Spinal cord (tissue), 10 donors: ENCODE measurements around the gene IMMP2L. TPM values are rescaled to one million over a fixed set of nuclear protein-coding genes. Genes with fewer than 3 reads are reported as not detected.
A peak's percentile ranks its signal among the peaks of the same experiment; 100 is the strongest.
"Not testable (repeated sequence)": the region's sequence is repeated elsewhere in the genome, so short reads cannot be mapped to it uniquely, and the experiment has no call there.

Experiments used
- DNase-seq, 6 donors: peaks; one replicate each; pipeline versions ENCODE4 v3.0.0 to v3.0.0-alpha.2; 2013 to 2015; ENCODE audit warnings: low spot score in 6 of 6, low read depth in 4 of 6
- H3K27ac ChIP-seq: one replicate; pipeline ENCODE4 v1.5.1; 2013; ENCODE audit warnings: low read depth, low read length, control low read depth
- H3K27me3 ChIP-seq: one replicate; pipeline ENCODE4 v1.6.1; 2013; ENCODE audit warnings: low read length; ENCODE audit not compliant: control insufficient read depth, insufficient read depth
- H3K36me3 ChIP-seq: one replicate; pipeline ENCODE4 v1.6.1; 2013; ENCODE audit warnings: low read length; ENCODE audit not compliant: control insufficient read depth, insufficient read depth
- H3K4me1 ChIP-seq: one replicate; pipeline ENCODE4 v1.6.1; 2013; ENCODE audit warnings: low read length; ENCODE audit not compliant: control insufficient read depth, insufficient read depth
- H3K4me3 ChIP-seq: one replicate; pipeline ENCODE4 v1.5.1; 2013; ENCODE audit warnings: low read depth, low read length, control low read depth
- H3K9me3 ChIP-seq: one replicate; pipeline ENCODE4 v1.6.1; 2013; ENCODE audit warnings: low read length; ENCODE audit not compliant: control insufficient read depth, insufficient read depth
- WGBS: methylation state at CpG from one replicate; pipeline ENCODE4 v1.1.5; 2013; ENCODE audit warnings: missing lambda C conversion rate; ENCODE audit not compliant: insufficient coverage; 5-methylcytosine and 5-hydroxymethylcytosine counted together
- long read RNA-seq, 4 donors: transcript quantifications; one replicate each; lab custom pipeline, GENCODE V29; 2026
- polyA plus RNA-seq, 2 donors: library from polyadenylated mRNA; unstranded; fragments of 120-200 nt; gene quantifications; one replicate each; pipeline ENCODE4 v1.2.1, GENCODE V29; 2013; ENCODE audit not compliant: insufficient read length in 2 of 2
- total RNA-seq, 2 donors: library from RNA; depleted of rRNA in 1 of 2; stranded (reverse); fragments of 120-200 nt in 1 of 2; fragments of >200 nt in 1 of 2; gene quantifications; one replicate each; pipeline versions ENCODE4 v1.2.3 to v1.2.4, GENCODE V29; 2013 to 2014
- donor health status: healthy.

Gene IMMP2L
- total RNA-seq (10 to 100 TPM; 17.9 to 26.8 TPM), polyA plus RNA-seq (10 to 100 TPM; 14.8 to 16.8 TPM)
- long read RNA-seq, donor 1, partial matches to known transcripts: 47 of 84 reads
- long read RNA-seq, donor 1, other reads (novel, unspliced or antisense): 37 of 84 reads
- long read RNA-seq, donor 2: 0 reads
- long read RNA-seq, donor 3, partial matches to known transcripts: 30 of 53 reads
- long read RNA-seq, donor 3, other reads (novel, unspliced or antisense): 23 of 53 reads
- long read RNA-seq, donor 4, partial matches to known transcripts: 6 of 6 reads
- long read RNA-seq, donor 4, other reads (novel, unspliced or antisense): 0 of 6 reads

DNA sequence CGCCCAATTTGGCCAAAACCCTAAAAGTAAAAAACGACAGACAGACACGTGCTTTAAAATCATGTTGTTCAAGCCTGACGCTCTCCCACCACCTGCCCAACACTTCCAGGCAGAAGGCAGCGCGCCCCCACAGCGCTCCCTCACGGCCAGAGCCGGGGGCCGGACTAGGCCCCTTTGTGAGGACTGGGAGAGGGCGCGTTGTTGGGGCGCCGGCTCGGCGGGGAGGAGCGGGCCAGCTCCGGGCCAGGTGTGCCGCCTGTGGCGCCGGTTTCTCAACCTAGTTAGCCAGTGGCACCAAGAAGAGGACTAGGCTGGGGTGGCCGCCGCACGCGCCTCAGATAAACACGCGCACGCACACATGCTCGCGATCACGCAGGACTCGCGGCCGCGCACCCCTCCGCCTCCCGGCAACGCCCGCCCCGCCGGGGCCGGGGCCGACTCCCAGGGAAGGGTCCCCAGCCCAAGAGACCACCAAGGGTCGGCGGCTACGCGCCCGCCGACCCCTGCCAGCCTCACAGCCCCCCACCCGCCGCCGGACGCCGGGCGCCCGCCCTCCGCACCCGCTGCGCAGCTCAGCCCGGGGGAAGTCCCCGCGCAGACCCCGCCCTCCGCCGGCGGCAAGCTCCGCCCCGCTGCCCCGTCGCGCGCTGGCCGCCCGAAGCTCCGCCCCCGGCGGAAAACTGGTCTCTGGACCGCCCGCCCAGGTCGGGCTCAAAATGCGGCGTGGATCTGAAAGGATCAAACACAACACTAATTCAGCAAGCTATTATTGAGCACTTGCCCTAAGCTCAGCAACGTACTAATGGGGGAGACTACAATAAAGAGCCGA is at the start of gene IMMP2L:
TSS of gene IMMP2L (minus strand) at position 589 of the 829 bp plus-strand sequence.
- peak; percentile 78 to 95 (median 82) for DNase-seq
- Histone ChIP-seq H3K36me3 (no peaks in the 10 kb centered on the region), H3K4me1 (peaks cover 5% of the 10 kb centered on the region), H3K4me3 (peak within 1 kb of the TSS; percentile 63), H3K9me3 (no peaks in the 10 kb centered on the region), H3K27ac (peak within 1 kb of the TSS; percentile 64), H3K27me3 (no peaks in the 10 kb centered on the region)
- WGBS: under 1% methylated on average over 78 of the region's 84 CpGs

DNA sequence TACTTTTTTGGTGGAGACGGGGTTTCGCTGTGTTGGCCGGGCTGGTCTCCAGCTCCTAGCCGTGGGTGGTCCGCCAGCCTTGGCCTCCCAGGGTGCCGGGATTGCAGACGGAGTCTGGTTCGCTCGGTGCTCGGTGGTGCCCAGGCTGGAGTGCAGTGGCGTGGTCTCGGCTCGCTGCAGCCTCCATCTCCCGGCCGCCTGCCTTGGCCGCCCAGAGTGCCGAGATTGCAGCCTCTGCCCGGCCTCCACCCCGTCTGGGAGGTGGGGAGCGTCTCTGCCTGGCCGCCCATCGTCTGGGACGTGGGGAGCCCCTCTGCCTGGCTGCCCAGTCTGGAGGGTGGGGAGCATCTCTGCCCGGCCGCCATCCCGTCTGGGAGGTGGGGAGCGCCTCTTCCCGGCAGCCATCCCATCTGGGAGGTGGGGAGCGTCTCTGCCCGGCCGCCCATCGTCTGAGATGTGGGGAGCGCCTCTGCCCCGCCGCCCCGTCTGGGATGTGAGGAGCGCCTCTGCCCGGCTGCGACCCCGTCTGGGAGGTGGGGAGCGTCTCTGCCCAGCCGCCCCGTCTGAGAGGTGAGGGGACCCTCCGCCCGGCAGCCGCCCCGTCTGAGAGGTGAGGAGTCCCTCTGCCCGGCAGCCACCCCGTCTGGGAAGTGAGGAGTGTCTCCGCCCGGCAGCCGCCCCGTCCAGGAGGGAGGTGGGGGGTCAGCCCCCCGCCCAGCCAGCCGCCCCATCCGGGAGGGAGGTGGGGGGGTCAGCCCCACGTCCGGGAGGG is 47.4 kb upstream of the IMMP2L start:
- H3K36me3 ChIP-seq, H3K27me3 ChIP-seq, H3K4me3 ChIP-seq, H3K27ac ChIP-seq, DNase-seq, H3K4me1 ChIP-seq, H3K9me3 ChIP-seq: not testable (repeated sequence)
- 98% methylated on average over 40 of the region's 58 CpGs for WGBS

DNA sequence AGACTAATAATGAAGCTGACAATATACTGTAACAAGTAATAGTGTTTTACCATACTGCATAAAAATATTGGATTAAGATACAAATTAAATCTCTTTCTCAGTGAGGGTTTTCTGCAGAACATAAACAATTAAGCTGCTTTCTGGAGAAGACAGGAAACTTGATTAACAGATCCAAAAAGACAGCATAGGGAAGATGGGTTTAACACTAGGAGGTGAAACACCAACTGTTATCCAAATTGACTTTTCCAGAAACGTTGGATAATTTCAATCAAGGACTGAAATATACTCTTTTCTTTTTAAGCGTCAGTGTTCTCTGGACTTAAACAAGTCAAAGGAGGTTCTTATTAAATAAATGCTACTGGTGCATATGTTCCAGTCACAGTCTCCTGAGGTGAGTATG is 45.3 kb upstream of the IMMP2L start:
- peak in 1 of 6 donors; percentile 65 for DNase-seq
- no CpG with 5 or more reads among the region's 2 CpGs for WGBS
- Histone ChIP-seq H3K9me3 (no peaks in the 10 kb centered on the region), H3K27ac (no peak overlapping the region), H3K36me3 (no peaks in the 10 kb centered on the region), H3K4me1 (no peaks in the 10 kb centered on the region), H3K27me3 (no peaks in the 10 kb centered on the region), H3K4me3 (no peak overlapping the region)

DNA sequence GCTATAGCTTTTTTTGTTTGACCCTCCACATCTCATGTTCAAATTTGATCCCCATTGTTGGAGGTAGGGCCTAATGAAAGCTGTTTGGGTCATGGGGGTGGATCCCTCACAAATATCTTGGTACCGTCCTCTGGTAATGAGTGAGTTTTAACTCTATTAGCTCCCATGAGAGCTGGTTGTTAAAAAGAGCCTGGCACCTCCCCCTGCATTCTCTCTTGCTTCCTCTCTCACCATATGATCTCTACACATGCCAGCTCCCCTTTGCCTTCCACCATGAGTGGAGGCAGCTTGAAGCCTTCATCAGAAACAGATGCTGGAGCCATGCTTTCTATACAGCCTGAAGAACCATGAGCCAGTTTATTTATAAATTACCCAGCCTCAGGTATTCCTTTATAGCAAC is 43.0 kb upstream of the IMMP2L start:
- Histone ChIP-seq H3K4me1 (no peaks in the 10 kb centered on the region), H3K27ac (no peak overlapping the region), H3K36me3 (no peaks in the 10 kb centered on the region), H3K9me3 (no peaks in the 10 kb centered on the region), H3K4me3 (no peak overlapping the region), H3K27me3 (no peaks in the 10 kb centered on the region)
- DNase-seq: no peak
- no CpG with 5 or more reads among the region's 1 CpG for WGBS

DNA sequence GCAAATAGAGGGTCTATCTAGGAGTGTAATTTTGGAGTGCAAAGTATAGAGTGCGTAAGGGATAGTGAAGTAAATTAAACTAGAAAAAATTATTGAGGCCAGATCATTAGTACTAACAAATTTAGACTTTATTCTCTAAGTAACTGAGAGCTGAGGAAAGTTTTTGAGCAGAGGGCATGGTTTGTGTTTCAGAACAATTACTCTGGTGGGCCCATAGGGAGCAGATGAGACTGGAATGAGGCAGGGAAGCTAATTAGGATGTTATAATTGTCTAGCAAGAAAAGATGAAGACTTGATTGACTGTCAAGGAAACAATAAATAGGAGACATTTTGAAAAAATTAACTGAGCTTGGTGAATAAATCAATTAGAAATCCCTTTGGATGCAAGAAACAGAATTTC is 37.8 kb upstream of the IMMP2L start:
- no peak overlapping the region for H3K4me3 ChIP-seq
- H3K9me3 ChIP-seq: no peaks in the 10 kb centered on the region
- no peak overlapping the region for H3K27ac ChIP-seq
- no peak for DNase-seq
- no CpG with 5 or more reads among the region's 1 CpG for WGBS
- no peaks in the 10 kb centered on the region for H3K4me1 ChIP-seq
- H3K27me3 ChIP-seq: no peaks in the 10 kb centered on the region
- no peaks in the 10 kb centered on the region for H3K36me3 ChIP-seq

DNA sequence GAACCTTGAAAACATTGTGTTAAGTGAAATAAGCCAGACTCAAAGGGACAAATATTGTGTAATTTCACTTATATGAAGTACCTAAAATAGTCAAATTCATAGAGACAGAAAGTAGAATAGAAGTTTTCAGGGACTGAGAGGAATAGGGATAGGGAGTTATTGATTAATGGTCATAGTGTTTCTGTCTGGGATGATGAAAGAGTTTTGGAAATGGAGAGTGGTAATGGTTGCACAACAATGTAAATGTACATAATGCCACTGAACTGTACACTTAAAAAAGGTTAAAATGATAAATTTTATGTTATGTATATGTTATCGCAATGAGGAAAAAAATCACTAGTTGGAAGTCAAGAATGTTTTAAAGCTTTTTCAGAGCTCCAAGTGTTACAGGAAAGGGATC is 33.5 kb upstream of the IMMP2L start:
- Histone ChIP-seq H3K9me3 (no peaks in the 10 kb centered on the region), H3K4me1 (no peaks in the 10 kb centered on the region), H3K27ac (no peak overlapping the region), H3K36me3 (no peaks in the 10 kb centered on the region), H3K4me3 (no peak overlapping the region), H3K27me3 (no peaks in the 10 kb centered on the region)
- no peak for DNase-seq
- 89% methylated on average over 1 of the region's 1 CpG for WGBS

DNA sequence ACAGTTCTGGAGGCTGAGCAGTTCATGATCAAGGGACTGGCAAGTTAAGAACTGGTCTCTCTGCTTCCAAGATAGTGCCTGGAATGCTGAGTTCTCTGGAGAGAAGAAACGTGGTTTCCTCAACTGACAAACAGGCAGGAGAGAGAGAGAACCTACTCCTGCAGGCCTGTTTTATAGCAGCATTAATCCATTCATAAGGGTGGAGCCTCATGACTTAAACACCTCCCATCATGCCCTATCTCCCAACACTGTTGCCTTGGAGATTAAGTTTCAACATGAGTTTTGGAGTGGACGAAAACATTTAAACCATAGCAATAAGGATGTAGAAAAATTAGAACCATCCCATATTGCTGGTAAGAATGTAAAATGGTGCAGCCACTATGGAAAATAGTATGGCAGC is 32.3 kb upstream of the IMMP2L start:
- H3K4me1 ChIP-seq: no peaks in the 10 kb centered on the region
- DNase-seq: no peak
- H3K9me3 ChIP-seq: no peaks in the 10 kb centered on the region
- WGBS: no CpG with 5 or more reads among the region's 2 CpGs
- H3K36me3 ChIP-seq: no peaks in the 10 kb centered on the region
- no peaks in the 10 kb centered on the region for H3K27me3 ChIP-seq
- H3K27ac ChIP-seq: no peak overlapping the region
- H3K4me3 ChIP-seq: no peak overlapping the region

DNA sequence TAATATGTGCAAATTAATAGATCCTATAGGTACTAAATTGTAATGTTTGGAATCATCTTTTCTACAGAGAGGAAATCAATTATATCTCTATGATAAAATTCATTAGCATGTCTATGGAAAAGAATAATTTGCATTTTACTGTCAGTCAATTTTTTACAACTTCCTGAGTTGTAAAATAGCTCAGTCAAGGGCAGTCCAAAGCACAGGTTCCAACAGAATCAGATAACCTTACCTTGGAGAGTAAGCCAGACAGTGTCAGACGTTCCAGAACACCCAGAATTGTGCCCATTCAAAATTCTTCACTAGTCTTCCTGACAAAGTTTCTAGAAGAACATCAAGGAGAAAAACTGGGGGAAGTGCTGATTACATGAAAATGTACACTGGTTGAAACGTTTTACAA is 31.1 kb upstream of the IMMP2L start:
- Histone ChIP-seq H3K4me1 (no peaks in the 10 kb centered on the region), H3K9me3 (no peaks in the 10 kb centered on the region), H3K36me3 (no peaks in the 10 kb centered on the region), H3K27ac (no peak overlapping the region), H3K27me3 (no peaks in the 10 kb centered on the region), H3K4me3 (no peak overlapping the region)
- WGBS: no CpG with 5 or more reads among the region's 2 CpGs
- no peak for DNase-seq

DNA sequence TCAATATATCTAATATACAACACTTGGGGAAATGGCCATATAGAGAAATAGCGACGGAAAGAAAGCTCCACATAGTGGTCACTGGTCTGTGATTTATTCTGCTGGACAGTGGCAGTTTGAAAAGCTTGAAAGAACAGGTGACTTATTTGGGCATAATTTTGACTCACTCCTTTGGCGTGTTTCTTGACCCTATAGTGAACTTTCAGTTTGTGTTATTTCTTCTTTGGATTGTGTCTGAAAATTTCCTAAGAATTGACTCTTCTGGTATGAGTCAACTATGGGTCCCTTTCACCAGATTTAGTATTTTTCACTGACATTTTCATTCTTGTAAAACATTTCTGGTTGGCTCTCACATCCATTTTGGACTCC is 25.8 kb upstream of the IMMP2L start:
- H3K4me1 ChIP-seq: no peaks in the 10 kb centered on the region
- H3K27ac ChIP-seq: no peak overlapping the region
- DNase-seq: no peak
- no peaks in the 10 kb centered on the region for H3K36me3 ChIP-seq
- no peak overlapping the region for H3K4me3 ChIP-seq
- H3K9me3 ChIP-seq: no peaks in the 10 kb centered on the region
- WGBS: 80% methylated on average over 1 of the region's 3 CpGs
- no peaks in the 10 kb centered on the region for H3K27me3 ChIP-seq
